ENCODE results near the gene BTG1. TPM values are rescaled to one million over a fixed set of nuclear protein-coding genes. Genes with fewer than 3 reads are reported as not detected.

The BTG1 gene
- total and polyA plus RNA-seq, 2 experiments from 2014 or later, result 15.5 to 36.2 TPM

GRCh38 chr12:92176646-92177045, 31.0 kb upstream of the BTG1 start (continued):
- TF ChIP-seq ZNF462 (CRISPR knock-in tag; IDR thresholded peaks at IDR 0.05) (no peak), STAT1 (IDR thresholded peaks at IDR 0.05; ENCODE audit: unreplicated experiment) (no peak), ZNF331 (CRISPR knock-in tag; IDR thresholded peaks at IDR 0.05; ENCODE audit: low read depth) (no peak), EZH2phosphoT487 (IDR thresholded peaks at IDR 0.05; ENCODE audit: unreplicated experiment) (no peak), JUNB (IDR thresholded peaks at IDR 0.05; ENCODE audit: unreplicated experiment) (no peak), EZH2 (IDR thresholded peaks at IDR 0.05; ENCODE audit: low read depth, unreplicated experiment) (no peak)
- TF ChIP-seq, protein P1, sequence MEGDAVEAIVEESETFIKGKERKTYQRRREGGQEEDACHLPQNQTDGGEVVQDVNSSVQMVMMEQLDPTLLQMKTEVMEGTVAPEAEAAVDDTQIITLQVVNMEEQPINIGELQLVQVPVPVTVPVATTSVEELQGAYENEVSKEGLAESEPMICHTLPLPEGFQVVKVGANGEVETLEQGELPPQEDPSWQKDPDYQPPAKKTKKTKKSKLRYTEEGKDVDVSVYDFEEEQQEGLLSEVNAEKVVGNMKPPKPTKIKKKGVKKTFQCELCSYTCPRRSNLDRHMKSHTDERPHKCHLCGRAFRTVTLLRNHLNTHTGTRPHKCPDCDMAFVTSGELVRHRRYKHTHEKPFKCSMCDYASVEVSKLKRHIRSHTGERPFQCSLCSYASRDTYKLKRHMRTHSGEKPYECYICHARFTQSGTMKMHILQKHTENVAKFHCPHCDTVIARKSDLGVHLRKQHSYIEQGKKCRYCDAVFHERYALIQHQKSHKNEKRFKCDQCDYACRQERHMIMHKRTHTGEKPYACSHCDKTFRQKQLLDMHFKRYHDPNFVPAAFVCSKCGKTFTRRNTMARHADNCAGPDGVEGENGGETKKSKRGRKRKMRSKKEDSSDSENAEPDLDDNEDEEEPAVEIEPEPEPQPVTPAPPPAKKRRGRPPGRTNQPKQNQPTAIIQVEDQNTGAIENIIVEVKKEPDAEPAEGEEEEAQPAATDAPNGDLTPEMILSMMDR (conservative IDR thresholded peaks at IDR 0.05; ENCODE audit: low read depth in 2 of 2), result no peak

DNA sequence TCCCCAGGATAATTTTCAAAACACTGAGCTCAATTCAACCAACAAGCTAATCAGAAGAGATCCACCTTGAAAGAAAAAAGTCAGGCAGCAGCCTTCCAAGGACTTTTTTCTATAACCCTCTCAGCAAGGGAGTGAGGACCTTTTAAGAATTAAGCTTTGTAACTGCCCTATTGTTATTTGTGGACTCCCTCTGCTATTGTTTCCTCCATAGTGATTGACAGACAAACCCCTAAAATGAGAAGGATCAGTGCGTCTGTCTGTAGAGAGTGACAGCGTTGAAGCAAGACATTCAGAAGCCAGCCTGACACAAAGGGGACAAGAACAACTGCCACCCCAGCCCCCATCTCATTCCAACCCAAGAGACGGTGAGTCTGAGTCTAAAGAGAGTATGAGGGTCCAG, 30.3 kb upstream of the BTG1 start:
- Histone ChIP-seq H3K4me3 (no peak overlapping the region), H3K27me3 (ENCODE audit: insufficient read depth) (no peaks in the 10 kb centered on the region), H3K27ac (ENCODE audit: low read depth) (no peak overlapping the region), H4K20me1 (replicated peaks; ENCODE audit: insufficient read depth) (no peaks in the 10 kb centered on the region), H3F3A (replicated peaks; ENCODE audit: low read depth) (no peaks in the 10 kb centered on the region), H3K79me2 (replicated peaks; ENCODE audit: insufficient read depth) (no peaks in the 10 kb centered on the region), H3K36me3 (ENCODE audit: insufficient read depth) (no peaks in the 10 kb centered on the region), H2AFZ (peak overlapping the region; percentile 84), H3K4me2 (peak overlapping the region; percentile 23; the same call in 1 of the 2 replicates), H3K4me1 (ENCODE audit: insufficient read depth) (peaks cover 10% of the 10 kb centered on the region), H3K9me2 (ENCODE audit: insufficient read depth) (no peaks in the 10 kb centered on the region)
- Mint-ChIP-seq H3K9me3 (no peaks in the 10 kb centered on the region), H3K4me1 (peaks cover 7% of the 10 kb centered on the region), H3K27ac (no peak overlapping the region), H3K36me3 (ENCODE audit: low read depth) (no peaks in the 10 kb centered on the region), H3K27me3 (ENCODE audit: insufficient read depth, low read depth, poor library complexity) (peaks cover 2% of the 10 kb centered on the region), H3K4me3 (no peak overlapping the region)
- DNase-seq (ENCODE audit: low spot score), result peak; percentile 7
- ATAC-seq, result peak; percentile 75
- no peak for TF ChIP-seq POLR2AphosphoS5 (IDR thresholded peaks at IDR 0.05; ENCODE audit: low read depth)
- no peak for TF ChIP-seq ZNF114 (CRISPR knock-in tag; IDR thresholded peaks at IDR 0.05)
- TF ChIP-seq EZH2 (IDR thresholded peaks at IDR 0.05; ENCODE audit: low read depth, unreplicated experiment), result no peak
- TF ChIP-seq ZNF331 (CRISPR knock-in tag; IDR thresholded peaks at IDR 0.05; ENCODE audit: low read depth), result no peak
- TF ChIP-seq, protein P2, sequence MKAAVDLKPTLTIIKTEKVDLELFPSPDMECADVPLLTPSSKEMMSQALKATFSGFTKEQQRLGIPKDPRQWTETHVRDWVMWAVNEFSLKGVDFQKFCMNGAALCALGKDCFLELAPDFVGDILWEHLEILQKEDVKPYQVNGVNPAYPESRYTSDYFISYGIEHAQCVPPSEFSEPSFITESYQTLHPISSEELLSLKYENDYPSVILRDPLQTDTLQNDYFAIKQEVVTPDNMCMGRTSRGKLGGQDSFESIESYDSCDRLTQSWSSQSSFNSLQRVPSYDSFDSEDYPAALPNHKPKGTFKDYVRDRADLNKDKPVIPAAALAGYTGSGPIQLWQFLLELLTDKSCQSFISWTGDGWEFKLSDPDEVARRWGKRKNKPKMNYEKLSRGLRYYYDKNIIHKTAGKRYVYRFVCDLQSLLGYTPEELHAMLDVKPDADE (IDR thresholded peaks at IDR 0.05), result no peak
- no peak for TF ChIP-seq STAT1 (IDR thresholded peaks at IDR 0.05; ENCODE audit: unreplicated experiment)
- no peak for TF ChIP-seq JUNB (IDR thresholded peaks at IDR 0.05; ENCODE audit: unreplicated experiment)

Data from GM23338 (cell line).